Fibroblast of pulmonary artery (primary cell): ENCODE measurements around the gene RNF149.

Source experiments
- DNase-seq: peaks from one replicate; pipeline ENCODE4 v3.0.0-alpha.2; 2010; ENCODE audit warnings: low read depth
- H3K4me3 ChIP-seq: replicated peaks from 2 replicates; pipeline ENCODE4 v1.5.1; 2011; ENCODE audit warnings: low read depth, mild to moderate bottlenecking, control low read depth, low read length, moderate library complexity
- TF ChIP-seq, protein P1 (sequence below): IDR thresholded peaks from 2 replicates; pipeline ENCODE4 v1.5.1; 2011; ENCODE audit warnings: mild to moderate bottlenecking, control low read depth, low read length, inconsistent platforms; ENCODE audit errors: missing control alignments

The RNF149 gene

DNA sequence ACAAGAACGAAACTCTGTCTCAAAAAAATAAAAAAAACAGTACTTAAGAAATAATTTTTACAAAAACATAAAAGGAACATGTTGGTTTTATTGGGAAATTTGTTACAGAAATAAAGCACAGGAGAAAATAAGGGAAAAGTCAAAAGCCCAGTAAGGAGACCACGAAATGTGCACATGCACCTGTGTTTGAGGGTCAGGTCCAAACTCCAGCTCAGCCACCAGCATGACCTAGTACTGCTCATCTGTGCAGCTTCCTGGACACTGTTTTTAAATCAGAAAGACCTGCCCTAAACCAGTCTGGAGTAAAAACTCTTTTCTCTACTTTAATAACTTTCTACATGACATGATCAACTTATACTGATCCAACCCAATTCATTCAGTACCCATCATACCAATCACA is 21.2 kb downstream of the RNF149 start:
- DNase-seq: no peak
- TF ChIP-seq, protein P1, sequence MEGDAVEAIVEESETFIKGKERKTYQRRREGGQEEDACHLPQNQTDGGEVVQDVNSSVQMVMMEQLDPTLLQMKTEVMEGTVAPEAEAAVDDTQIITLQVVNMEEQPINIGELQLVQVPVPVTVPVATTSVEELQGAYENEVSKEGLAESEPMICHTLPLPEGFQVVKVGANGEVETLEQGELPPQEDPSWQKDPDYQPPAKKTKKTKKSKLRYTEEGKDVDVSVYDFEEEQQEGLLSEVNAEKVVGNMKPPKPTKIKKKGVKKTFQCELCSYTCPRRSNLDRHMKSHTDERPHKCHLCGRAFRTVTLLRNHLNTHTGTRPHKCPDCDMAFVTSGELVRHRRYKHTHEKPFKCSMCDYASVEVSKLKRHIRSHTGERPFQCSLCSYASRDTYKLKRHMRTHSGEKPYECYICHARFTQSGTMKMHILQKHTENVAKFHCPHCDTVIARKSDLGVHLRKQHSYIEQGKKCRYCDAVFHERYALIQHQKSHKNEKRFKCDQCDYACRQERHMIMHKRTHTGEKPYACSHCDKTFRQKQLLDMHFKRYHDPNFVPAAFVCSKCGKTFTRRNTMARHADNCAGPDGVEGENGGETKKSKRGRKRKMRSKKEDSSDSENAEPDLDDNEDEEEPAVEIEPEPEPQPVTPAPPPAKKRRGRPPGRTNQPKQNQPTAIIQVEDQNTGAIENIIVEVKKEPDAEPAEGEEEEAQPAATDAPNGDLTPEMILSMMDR: no peak
- H3K4me3 ChIP-seq: no peak overlapping the region

DNA sequence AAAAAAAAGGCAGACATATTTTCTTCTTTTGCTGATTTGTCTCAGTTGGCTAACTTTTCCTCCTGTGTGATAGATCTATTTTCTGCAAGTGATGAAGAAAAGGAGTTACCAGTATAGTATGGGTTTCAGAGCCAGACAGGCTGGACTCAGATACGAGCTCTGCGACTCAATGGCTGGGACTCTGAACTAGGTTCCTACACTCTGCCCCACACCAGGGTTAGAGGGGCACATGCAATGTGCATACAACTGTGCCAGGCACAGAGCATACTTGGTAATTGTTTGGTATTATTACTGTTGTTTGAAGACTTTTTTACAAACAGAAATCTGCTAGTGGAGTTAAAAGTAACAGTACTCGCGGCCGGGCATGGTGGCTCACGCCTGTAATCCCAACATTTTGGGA is 21.8 kb downstream of the RNF149 start:
- DNase-seq: no peak
- H3K4me3 ChIP-seq: no peak overlapping the region
- TF ChIP-seq, protein P1: no peak

DNA sequence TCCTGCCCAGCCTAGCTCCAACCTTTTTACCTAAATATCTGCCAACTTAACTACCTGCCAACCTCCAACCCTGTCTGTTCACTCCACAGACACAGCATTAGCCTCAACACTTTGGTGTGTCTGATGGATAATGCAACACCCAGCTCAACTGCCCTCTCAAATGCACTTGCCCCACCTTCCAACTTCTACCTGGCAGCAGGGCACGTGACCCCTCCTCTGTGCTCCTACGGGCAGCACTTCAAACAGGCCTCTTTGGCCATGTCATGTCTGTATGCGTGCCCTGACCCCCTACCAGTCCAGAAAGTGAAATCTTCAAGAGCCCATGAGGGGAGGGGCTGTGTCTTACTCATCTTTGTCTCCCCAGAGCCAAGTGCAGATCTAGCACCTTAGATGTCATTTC is 25.5 kb downstream of the RNF149 start:
- DNase-seq: no peak
- no peak overlapping the region for H3K4me3 ChIP-seq
- TF ChIP-seq, protein P1: no peak

DNA sequence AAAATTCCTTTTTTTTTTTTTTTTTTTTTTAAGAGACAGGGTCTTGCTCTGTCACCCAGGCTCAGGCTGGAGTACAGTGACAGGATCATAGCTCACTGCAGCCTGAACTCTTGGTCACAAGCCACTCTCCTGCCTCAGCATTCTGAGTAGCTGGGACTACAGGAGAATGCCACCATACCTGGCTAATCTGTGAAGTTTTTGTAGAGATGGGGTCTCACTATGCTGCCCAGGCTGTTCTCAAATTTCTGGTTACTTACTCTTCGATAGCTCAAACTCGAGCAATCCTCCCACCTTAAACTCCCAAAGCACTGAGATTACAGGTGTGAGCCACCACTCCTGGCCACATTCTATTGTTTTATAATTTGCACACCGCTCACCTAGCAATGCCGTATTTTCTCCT is 27.0 kb downstream of the RNF149 start:
- TF ChIP-seq, protein P1: no peak
- no peak overlapping the region for H3K4me3 ChIP-seq
- DNase-seq: no peak

DNA sequence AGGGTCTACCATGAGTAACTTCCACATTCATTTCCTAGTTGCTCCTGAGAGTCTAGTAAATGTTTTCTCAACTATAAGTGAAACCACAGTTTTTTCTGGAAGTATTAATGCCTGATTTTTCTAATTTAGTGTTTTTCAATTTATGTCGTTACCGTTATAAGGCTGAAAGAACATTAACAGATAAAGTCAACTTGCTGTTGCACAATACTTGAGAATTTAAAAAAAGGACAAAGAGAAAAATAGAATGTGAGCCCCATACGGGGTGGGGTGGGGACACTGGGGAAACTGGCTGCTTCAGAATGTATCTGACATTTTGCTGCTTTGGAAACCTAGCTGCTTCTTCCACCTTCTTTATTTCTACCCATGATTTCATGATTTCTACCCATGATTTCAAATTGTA is 29.6 kb downstream of the RNF149 start:
- DNase-seq: no peak
- TF ChIP-seq, protein P1: no peak
- H3K4me3 ChIP-seq: no peak overlapping the region

DNA sequence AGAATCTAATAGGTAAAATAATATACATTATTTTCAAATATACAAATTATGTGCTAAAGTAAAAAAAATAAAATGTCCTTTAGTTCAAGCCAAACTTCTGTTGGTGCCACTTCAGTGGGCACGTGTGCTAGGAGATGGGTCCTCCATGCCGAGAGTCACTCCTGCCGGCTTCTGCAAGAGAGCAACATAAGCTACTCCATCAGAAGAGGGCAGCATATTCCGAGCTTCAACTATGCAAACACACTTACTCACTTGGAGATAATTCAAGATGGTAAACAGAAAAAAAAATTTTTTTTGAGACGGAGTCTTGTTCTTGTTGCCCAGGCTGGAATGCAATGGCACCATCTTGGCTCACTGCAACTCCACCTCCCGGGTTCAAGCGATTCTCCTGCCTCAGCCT is 31.4 kb downstream of the RNF149 start:
- H3K4me3 ChIP-seq: no peak overlapping the region
- DNase-seq: peak; percentile 20
- TF ChIP-seq, protein P1: no peak

DNA sequence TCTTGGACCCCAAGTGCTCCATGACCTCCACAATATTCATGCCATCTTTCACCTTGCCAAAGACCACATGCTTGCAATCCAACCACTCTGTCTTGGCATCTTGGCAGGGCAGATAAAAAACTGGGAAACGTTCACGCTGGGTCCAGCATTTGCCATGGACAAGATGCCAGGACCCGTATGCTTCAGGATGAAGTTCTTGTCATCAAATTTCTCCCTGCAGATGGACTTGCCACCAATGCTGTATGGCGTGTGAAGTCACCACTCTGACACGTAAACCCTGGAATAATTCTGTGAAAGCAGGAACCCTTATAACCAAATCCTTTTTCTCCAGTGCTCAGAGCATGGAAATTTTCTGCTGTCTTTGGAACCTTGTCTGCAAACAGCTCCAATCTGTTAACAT is 34.4 kb downstream of the RNF149 start:
- no peak overlapping the region for H3K4me3 ChIP-seq
- no peak for DNase-seq
- TF ChIP-seq, protein P1: no peak
